ENCODE results near the gene NHSL1. TPM values are rescaled to one million over a fixed set of nuclear protein-coding genes. Genes with fewer than 3 reads are reported as not detected.
A peak's percentile ranks its signal among the peaks of the same experiment; 100 is the strongest.

NHSL1 gene
- total and polyA plus RNA-seq, 11 donors: 13.9 to 103 (median 46.1) TPM

DNA sequence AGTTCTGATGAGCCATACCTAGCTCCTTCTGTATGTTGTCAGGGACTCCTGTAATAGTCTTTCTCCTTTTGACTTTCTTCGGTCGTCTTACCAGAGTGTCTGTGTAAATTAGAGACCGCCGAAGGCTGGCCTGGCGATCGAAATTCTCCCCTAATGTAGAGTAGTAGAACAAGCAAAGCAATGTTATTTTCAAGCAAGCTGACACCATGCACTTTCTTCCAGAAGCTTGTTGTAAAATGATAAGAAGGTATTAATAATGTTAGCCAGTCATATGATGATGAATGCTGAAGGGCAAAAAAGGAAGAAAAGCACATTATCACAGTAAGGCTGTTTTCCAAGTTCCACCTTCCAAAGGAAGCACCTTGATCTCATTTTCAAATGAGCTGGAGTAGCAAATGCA lies 57.3 kb downstream of the NHSL1 start:
- peaks cover 0 to 38% (median 6%) of the 10 kb centered on the region in 12 donors for H3K4me1 ChIP-seq
- no peaks in the 10 kb centered on the region for H3K27me3 ChIP-seq
- H3K27ac ChIP-seq: peak overlapping the region in 10 of 12 donors; percentile 7 to 71 (median 54)
- intact Hi-C loops (cut with DNase I): no loop called here
- peaks cover 0 to 43% (median 7%) of the 10 kb centered on the region in 9 donors for H3K36me3 ChIP-seq
- ATAC-seq (peak in 3 of 4 donors; percentile 46 to 60 (median 59)), DNase-seq (no peak)
- WGBS, 4 donors: 58 to 73% (median 67%) methylated on average over 6 of the region's 6 CpGs
- no peak for TF ChIP-seq POLR2A (IDR thresholded peaks at IDR 0.05)
- TF ChIP-seq, protein P1, sequence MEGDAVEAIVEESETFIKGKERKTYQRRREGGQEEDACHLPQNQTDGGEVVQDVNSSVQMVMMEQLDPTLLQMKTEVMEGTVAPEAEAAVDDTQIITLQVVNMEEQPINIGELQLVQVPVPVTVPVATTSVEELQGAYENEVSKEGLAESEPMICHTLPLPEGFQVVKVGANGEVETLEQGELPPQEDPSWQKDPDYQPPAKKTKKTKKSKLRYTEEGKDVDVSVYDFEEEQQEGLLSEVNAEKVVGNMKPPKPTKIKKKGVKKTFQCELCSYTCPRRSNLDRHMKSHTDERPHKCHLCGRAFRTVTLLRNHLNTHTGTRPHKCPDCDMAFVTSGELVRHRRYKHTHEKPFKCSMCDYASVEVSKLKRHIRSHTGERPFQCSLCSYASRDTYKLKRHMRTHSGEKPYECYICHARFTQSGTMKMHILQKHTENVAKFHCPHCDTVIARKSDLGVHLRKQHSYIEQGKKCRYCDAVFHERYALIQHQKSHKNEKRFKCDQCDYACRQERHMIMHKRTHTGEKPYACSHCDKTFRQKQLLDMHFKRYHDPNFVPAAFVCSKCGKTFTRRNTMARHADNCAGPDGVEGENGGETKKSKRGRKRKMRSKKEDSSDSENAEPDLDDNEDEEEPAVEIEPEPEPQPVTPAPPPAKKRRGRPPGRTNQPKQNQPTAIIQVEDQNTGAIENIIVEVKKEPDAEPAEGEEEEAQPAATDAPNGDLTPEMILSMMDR (IDR thresholded peaks at IDR 0.05): no peak
- no peak overlapping the region for H3K4me3 ChIP-seq
- no peaks in the 10 kb centered on the region for H3K9me3 ChIP-seq

DNA sequence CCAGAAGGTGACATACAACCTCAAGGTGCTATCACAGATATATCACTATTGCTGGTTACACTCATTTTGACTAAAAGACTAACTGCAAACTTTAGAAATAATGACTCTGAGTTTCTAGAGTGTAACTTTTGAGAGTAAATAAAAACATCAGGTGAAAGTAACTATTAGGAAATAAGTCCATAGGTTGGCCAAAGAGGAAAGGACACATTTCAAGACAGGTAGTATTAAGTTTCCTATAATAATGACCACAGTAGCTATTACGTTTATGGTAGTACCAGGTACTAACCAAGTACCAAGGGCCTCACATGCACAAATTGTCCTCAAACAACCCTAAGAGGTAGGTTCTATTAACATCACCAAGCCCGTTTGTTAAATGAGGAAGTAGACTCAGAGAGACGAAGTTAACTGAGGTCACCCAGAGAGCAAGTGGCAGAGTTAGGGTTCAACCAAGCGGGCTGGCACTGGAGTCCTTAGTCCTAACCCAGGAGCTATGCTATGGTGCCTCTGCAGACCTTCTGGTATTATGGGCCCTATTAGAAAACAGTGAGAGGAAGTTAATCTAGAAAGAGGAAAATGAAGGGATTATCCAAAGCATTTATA lies 58.4 kb downstream of the NHSL1 start:
- DNase-seq (no peak), ATAC-seq (peak in 2 of 4 donors; percentile 31 to 44)

DNA sequence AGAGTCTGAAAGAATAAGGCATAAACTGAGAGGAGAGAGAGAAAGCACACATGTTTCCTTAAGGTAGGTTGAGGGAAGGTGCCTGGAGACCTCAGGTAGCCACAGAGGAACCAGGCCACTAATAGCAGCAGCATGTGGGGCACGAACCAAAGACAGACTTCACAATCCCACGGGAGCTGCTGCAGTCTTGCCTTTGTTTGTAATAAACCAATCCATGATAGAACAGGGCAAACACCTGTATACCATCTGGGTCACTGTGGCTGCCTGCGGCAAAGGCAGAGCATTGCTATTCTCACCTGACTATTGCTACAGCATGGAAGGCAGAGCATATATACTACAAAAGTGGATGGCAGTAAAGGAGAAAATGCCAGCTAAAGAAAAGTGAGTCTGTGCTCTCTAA lies 59.0 kb downstream of the NHSL1 start:
- H3K27ac ChIP-seq: peak overlapping the region in 3 of 12 donors; percentile 15 to 71 (median 54)
- TF ChIP-seq, protein P1 (IDR thresholded peaks at IDR 0.05): no peak
- TF ChIP-seq POLR2A (IDR thresholded peaks at IDR 0.05): no peak
- H3K4me1 ChIP-seq: peaks cover 0 to 38% (median 7%) of the 10 kb centered on the region in 12 donors
- no peaks in the 10 kb centered on the region for H3K9me3 ChIP-seq
- intact Hi-C loops (cut with DNase I): no loop called here
- ATAC-seq (peak in 2 of 4 donors; percentile 19), DNase-seq (no peak)
- H3K27me3 ChIP-seq: no peaks in the 10 kb centered on the region
- H3K36me3 ChIP-seq: peaks cover 0 to 31% (median 0%) of the 10 kb centered on the region in 9 donors
- no peak overlapping the region for H3K4me3 ChIP-seq
- 36 to 79% (median 70%) methylated on average over 3 of the region's 3 CpGs for WGBS, 4 donors

More for the DNA sequence above, 58.4 kb downstream of the NHSL1 start:
- H3K27me3 ChIP-seq: no peaks in the 10 kb centered on the region
- H3K27ac ChIP-seq: peak overlapping the region in 4 of 12 donors; percentile 27 to 71 (median 57)
- 65 to 70% (median 69%) methylated on average over 4 of the region's 4 CpGs for WGBS, 4 donors
- H3K9me3 ChIP-seq: no peaks in the 10 kb centered on the region
- no peak overlapping the region for H3K4me3 ChIP-seq
- TF ChIP-seq, protein P1 (IDR thresholded peaks at IDR 0.05): no peak
- no peak for TF ChIP-seq POLR2A (IDR thresholded peaks at IDR 0.05)
- peaks cover 0 to 38% (median 6%) of the 10 kb centered on the region in 12 donors for H3K4me1 ChIP-seq
- intact Hi-C loops (cut with DNase I): no loop called here
- peaks cover 0 to 34% (median 0%) of the 10 kb centered on the region in 9 donors for H3K36me3 ChIP-seq

- peak overlapping the region in 4 of 12 donors; percentile 15 to 42 (median 20) for H3K27ac ChIP-seq
- intact Hi-C loops (cut with DNase I): loop anchor here in 3 of 10 donors (10.0 kb wide), 2 partner anchors 75 to 135 kb away; no protein-coding TSS in a partner anchor
- H3K4me1 ChIP-seq: peaks cover 0 to 38% (median 11%) of the 10 kb centered on the region in 12 donors
- H3K4me3 ChIP-seq: no peak overlapping the region
- H3K36me3 ChIP-seq: peaks cover 0 to 31% (median 0%) of the 10 kb centered on the region in 9 donors
- DNase-seq: no peak
- ATAC-seq: peak in 1 of 4 donors; percentile 45
- no peaks in the 10 kb centered on the region for H3K9me3 ChIP-seq
- no peaks in the 10 kb centered on the region for H3K27me3 ChIP-seq
- TF ChIP-seq, protein P1 (IDR thresholded peaks at IDR 0.05): no peak
- TF ChIP-seq POLR2A (IDR thresholded peaks at IDR 0.05): no peak
- WGBS, 4 donors: 44 to 56% (median 51%) methylated on average over 7 of the region's 7 CpGs
Observed at GRCh38 chr6:138439546-138439945, 59.7 kb downstream of the NHSL1 start.
